Measurements from ENCODE around the gene CBARP.

GRCh38 chr19:1218751-1219567, 18.8 kb downstream of the CBARP start:
- TF ChIP-seq, protein P1, sequence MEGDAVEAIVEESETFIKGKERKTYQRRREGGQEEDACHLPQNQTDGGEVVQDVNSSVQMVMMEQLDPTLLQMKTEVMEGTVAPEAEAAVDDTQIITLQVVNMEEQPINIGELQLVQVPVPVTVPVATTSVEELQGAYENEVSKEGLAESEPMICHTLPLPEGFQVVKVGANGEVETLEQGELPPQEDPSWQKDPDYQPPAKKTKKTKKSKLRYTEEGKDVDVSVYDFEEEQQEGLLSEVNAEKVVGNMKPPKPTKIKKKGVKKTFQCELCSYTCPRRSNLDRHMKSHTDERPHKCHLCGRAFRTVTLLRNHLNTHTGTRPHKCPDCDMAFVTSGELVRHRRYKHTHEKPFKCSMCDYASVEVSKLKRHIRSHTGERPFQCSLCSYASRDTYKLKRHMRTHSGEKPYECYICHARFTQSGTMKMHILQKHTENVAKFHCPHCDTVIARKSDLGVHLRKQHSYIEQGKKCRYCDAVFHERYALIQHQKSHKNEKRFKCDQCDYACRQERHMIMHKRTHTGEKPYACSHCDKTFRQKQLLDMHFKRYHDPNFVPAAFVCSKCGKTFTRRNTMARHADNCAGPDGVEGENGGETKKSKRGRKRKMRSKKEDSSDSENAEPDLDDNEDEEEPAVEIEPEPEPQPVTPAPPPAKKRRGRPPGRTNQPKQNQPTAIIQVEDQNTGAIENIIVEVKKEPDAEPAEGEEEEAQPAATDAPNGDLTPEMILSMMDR (IDR thresholded peaks at IDR 0.05), result no peak
- no peak for TF ChIP-seq POLR2A (IDR thresholded peaks at IDR 0.05)
